CD1c-positive myeloid dendritic cell (primary cell): ENCODE measurements around the gene PSTPIP2.
"Not testable (repeated sequence)": the region's sequence is repeated elsewhere in the genome, so short reads cannot be mapped to it uniquely, and the experiment has no call there.

Experiments
- DNase-seq: peaks from one replicate; pipeline ENCODE4 v3.0.0-alpha.2; 2016; ENCODE audit errors: extremely low spot score

The PSTPIP2 gene

GRCh38 chr18:46070232-46070631 is 1.8 kb downstream of the PSTPIP2 start:
- no peak for DNase-seq

- peak; percentile 13 for DNase-seq
Measured at GRCh38 chr18:46069524-46069923, 2.5 kb downstream of the PSTPIP2 start.

- DNase-seq, result no peak
Measured at GRCh38 chr18:46068763-46069162, 3.3 kb downstream of the PSTPIP2 start.

- no peak for DNase-seq
Measured at GRCh38 chr18:46067438-46068007, 4.5 kb downstream of the PSTPIP2 start.

GRCh38 chr18:46062781-46063180 is 9.3 kb downstream of the PSTPIP2 start:
- DNase-seq, result no peak

GRCh38 chr18:46061796-46062195 is 10.3 kb downstream of the PSTPIP2 start:
- DNase-seq, result no peak

GRCh38 chr18:46061387-46061786 is 10.7 kb downstream of the PSTPIP2 start:
- DNase-seq, result no peak

- DNase-seq, result peak; percentile 38
Measured at GRCh38 chr18:46060359-46060841, 11.7 kb downstream of the PSTPIP2 start.

- no peak for DNase-seq
Measured at GRCh38 chr18:46055838-46056230, 16.2 kb downstream of the PSTPIP2 start.

- DNase-seq, result peak; percentile 44
Measured at GRCh38 chr18:46054956-46055837, 16.9 kb downstream of the PSTPIP2 start.

- DNase-seq, result no peak
Measured at GRCh38 chr18:46053368-46054095, 18.5 kb downstream of the PSTPIP2 start.

GRCh38 chr18:46051731-46052461 is 20.2 kb downstream of the PSTPIP2 start:
- peak; percentile 71 for DNase-seq

GRCh38 chr18:46050268-46050667 is 21.8 kb downstream of the PSTPIP2 start:
- DNase-seq, result no peak

GRCh38 chr18:46048641-46049040 is 23.4 kb downstream of the PSTPIP2 start:
- no peak for DNase-seq

GRCh38 chr18:46047369-46047768 is 24.7 kb downstream of the PSTPIP2 start:
- not testable (repeated sequence) for DNase-seq

GRCh38 chr18:46046688-46047087 is 25.4 kb downstream of the PSTPIP2 start:
- DNase-seq, result no peak

GRCh38 chr18:46046126-46046525 is 25.9 kb downstream of the PSTPIP2 start:
- DNase-seq, result no peak

- peak; percentile 49 for DNase-seq
Measured at GRCh38 chr18:46042571-46043123, 29.4 kb downstream of the PSTPIP2 start.

GRCh38 chr18:46040747-46041104 is 31.3 kb downstream of the PSTPIP2 start:
- DNase-seq, result peak; percentile 81

GRCh38 chr18:46040033-46040746 is 31.9 kb downstream of the PSTPIP2 start:
- DNase-seq, result peak; percentile 82
